Measurements from ENCODE around the gene IL1RAPL2.

Gene IL1RAPL2

GRCh38 chrX:105744291-105744690 lies 1178.3 kb downstream of the IL1RAPL2 start (continued):
- TF ChIP-seq ZNF157 (tag by site-specific recombination; IDR thresholded peaks at IDR 0.05) (no peak), ZNF488 (tag by site-specific recombination; IDR thresholded peaks at IDR 0.05) (no peak), ZBTB20 (tag by site-specific recombination; IDR thresholded peaks at IDR 0.05) (no peak), AEBP2 (tag by site-specific recombination; IDR thresholded peaks at IDR 0.05; ENCODE audit: borderline replicate concordance) (no peak), ZBTB11 (tag by site-specific recombination; conservative IDR thresholded peaks at IDR 0.05; ENCODE audit: low read depth) (no peak), ZNF747 (tag by site-specific recombination; IDR thresholded peaks at IDR 0.05) (no peak), KLF9 (tag by site-specific recombination; IDR thresholded peaks at IDR 0.05; ENCODE audit: low read depth) (no peak), ZNF37A (tag by site-specific recombination; IDR thresholded peaks at IDR 0.05) (no peak)

GRCh38 chrX:105744946-105745345 lies 1178.9 kb downstream of the IL1RAPL2 start:
- Histone ChIP-seq H3K9me3 (ENCODE audit: control insufficient read depth, insufficient read depth, low read depth, low read length) (no peaks in the 10 kb centered on the region), H3K4me3 (ENCODE audit: low read depth, low read length) (no peak overlapping the region), H3K27ac (ENCODE audit: extremely low read depth, low read depth, low read length) (no peak overlapping the region), H3K36me3 (ENCODE audit: control insufficient read depth in 2 of 2, insufficient read depth in 1 of 2, low read length in 2 of 2) (no peaks in the 10 kb centered on the region), H3K4me1 (ENCODE audit: control insufficient read depth, insufficient read depth, low read length) (no peaks in the 10 kb centered on the region)
- ChIA-PET CTCF (no interaction called here), POLR2A (no interaction called here)
- TF ChIP-seq ZBTB8A (tag by site-specific recombination; IDR thresholded peaks at IDR 0.05) = no peak

GRCh38 chrX:105745863-105746262 lies 1179.9 kb downstream of the IL1RAPL2 start:
- TF ChIP-seq ZNF121 (tag by site-specific recombination; IDR thresholded peaks at IDR 0.05) (no peak), ZNF37A (tag by site-specific recombination; IDR thresholded peaks at IDR 0.05) (no peak), BCL11B (tag by site-specific recombination; IDR thresholded peaks at IDR 0.05; ENCODE audit: low read depth) (no peak), ZNF529 (tag by site-specific recombination; IDR thresholded peaks at IDR 0.05; ENCODE audit: insufficient replicate concordance) (no peak), ZNF561 (tag by site-specific recombination; IDR thresholded peaks at IDR 0.05; ENCODE audit: borderline replicate concordance) (no peak), ZNF660 (tag by site-specific recombination; IDR thresholded peaks at IDR 0.05) (no peak), ZNF394 (tag by site-specific recombination; IDR thresholded peaks at IDR 0.05; ENCODE audit: borderline replicate concordance) (no peak), ZNF514 (tag by site-specific recombination; IDR thresholded peaks at IDR 0.05) (no peak), TCF7L2 (IDR thresholded peaks at IDR 0.05; ENCODE audit: borderline replicate concordance, low read depth, low read length) (no peak), ZNF157 (tag by site-specific recombination; IDR thresholded peaks at IDR 0.05) (no peak), PATZ1 (tag by site-specific recombination; IDR thresholded peaks at IDR 0.05) (no peak), HIC1 (tag by site-specific recombination; IDR thresholded peaks at IDR 0.05) (no peak), RBAK (tag by site-specific recombination; IDR thresholded peaks at IDR 0.05) (no peak), ZNF473 (tag by site-specific recombination; IDR thresholded peaks at IDR 0.05) (no peak), WT1 (tag by site-specific recombination; IDR thresholded peaks at IDR 0.05) (no peak), ZNF747 (tag by site-specific recombination; IDR thresholded peaks at IDR 0.05) (no peak), GLI4 (tag by site-specific recombination; IDR thresholded peaks at IDR 0.05) (no peak)
- Histone ChIP-seq H3K36me3 (ENCODE audit: control insufficient read depth in 2 of 2, insufficient read depth in 1 of 2, low read length in 2 of 2) (no peaks in the 10 kb centered on the region), H3K4me3 (ENCODE audit: low read depth, low read length) (no peak overlapping the region), H3K27ac (ENCODE audit: extremely low read depth, low read depth, low read length) (no peak overlapping the region), H3K9me3 (ENCODE audit: control insufficient read depth, insufficient read depth, low read depth, low read length) (no peaks in the 10 kb centered on the region), H3K4me1 (ENCODE audit: control insufficient read depth, insufficient read depth, low read length) (no peaks in the 10 kb centered on the region)
- ChIA-PET POLR2A (no interaction called here), CTCF (no interaction called here)

Data from HEK293 (cell line).